ENCODE measurements around the gene RRP1B.
"Not testable (repeated sequence)": the region's sequence is repeated elsewhere in the genome, so short reads cannot be mapped to it uniquely, and the experiment has no call there.

RRP1B gene

GRCh38 chr21:43659136-43660000 is at the start of gene RRP1B, which contains the start of gene HSF2BP:
RRP1B (plus strand) TSS chr21:43659560; CDS start chr21:43659665, 105 bp downstream.
HSF2BP (minus strand) TSS chr21:43659488; CDS start chr21:43658096, 1,392 bp downstream.
- DNase-seq (ENCODE audit: low spot score) = peak; percentile 93
- no peak for FAIRE-seq

- no peak for FAIRE-seq
- DNase-seq (ENCODE audit: low spot score) = peak; percentile 52
Observed at GRCh38 chr21:43611598-43612369, 47.6 kb upstream of the RRP1B start.

GRCh38 chr21:43613755-43614638 is 45.4 kb upstream of the RRP1B start:
- no peak for FAIRE-seq
- no peak for DNase-seq (ENCODE audit: low spot score)

- FAIRE-seq (no peak), DNase-seq (ENCODE audit: low spot score) (no peak)
Observed at GRCh38 chr21:43614839-43615238, 44.5 kb upstream of the RRP1B start.

- DNase-seq (ENCODE audit: low spot score); FAIRE-seq: not testable (repeated sequence)
Observed at GRCh38 chr21:43616861-43617260, 42.5 kb upstream of the RRP1B start.

GRCh38 chr21:43618940-43619339 is 40.4 kb upstream of the RRP1B start:
- FAIRE-seq (no peak), DNase-seq (ENCODE audit: low spot score) (no peak)

- FAIRE-seq = no peak
- DNase-seq (ENCODE audit: low spot score) = no peak
Observed at GRCh38 chr21:43619344-43619743, 40.0 kb upstream of the RRP1B start.

- DNase-seq (ENCODE audit: low spot score) (no peak), FAIRE-seq (no peak)
Observed at GRCh38 chr21:43619856-43620255, 39.5 kb upstream of the RRP1B start.

GRCh38 chr21:43622796-43623195 is 36.6 kb upstream of the RRP1B start:
- no peak for DNase-seq (ENCODE audit: low spot score)
- FAIRE-seq = no peak

- no peak for FAIRE-seq
- DNase-seq (ENCODE audit: low spot score) = no peak
Observed at GRCh38 chr21:43623588-43623987, 35.8 kb upstream of the RRP1B start.

- no peak for DNase-seq (ENCODE audit: low spot score)
- no peak for FAIRE-seq
Observed at GRCh38 chr21:43624339-43624738, 35.0 kb upstream of the RRP1B start.

GRCh38 chr21:43626390-43626789 is 33.0 kb upstream of the RRP1B start:
- no peak for DNase-seq (ENCODE audit: low spot score)

GRCh38 chr21:43627527-43627926 is 31.8 kb upstream of the RRP1B start:
- FAIRE-seq (no peak), DNase-seq (ENCODE audit: low spot score) (no peak)

More at GRCh38 chr21:43626390-43626789, 33.0 kb upstream of the RRP1B start:
- no peak for FAIRE-seq

- DNase-seq (ENCODE audit: low spot score) = no peak
- FAIRE-seq = no peak
Observed at GRCh38 chr21:43631411-43632107, 27.8 kb upstream of the RRP1B start.

- DNase-seq (ENCODE audit: low spot score) (no peak), FAIRE-seq (peak; percentile 30)
Observed at GRCh38 chr21:43632373-43632905, 26.9 kb upstream of the RRP1B start.

GRCh38 chr21:43634618-43635017 is 24.7 kb upstream of the RRP1B start:
- FAIRE-seq = no peak
- DNase-seq (ENCODE audit: low spot score) = no peak

GRCh38 chr21:43635436-43635835 is 23.9 kb upstream of the RRP1B start:
- DNase-seq (ENCODE audit: low spot score) (no peak), FAIRE-seq (no peak)

GRCh38 chr21:43637530-43638158 is 21.7 kb upstream of the RRP1B start:
- FAIRE-seq (no peak), DNase-seq (ENCODE audit: low spot score) (no peak)

- FAIRE-seq (no peak), DNase-seq (ENCODE audit: low spot score) (no peak)
Observed at GRCh38 chr21:43639470-43640353, 19.6 kb upstream of the RRP1B start.
